HCT116 (cell line): ENCODE data around the gene FHDC1. TPM values are rescaled to one million over a fixed set of nuclear protein-coding genes. Genes with fewer than 3 reads are reported as not detected.

ENCODE experiments used
- ATAC-seq: fragments of 200-7000 bp; cut with Tn5 transposase; 2 replicates; pipeline ENCODE4 v1.9.1; 2020; ENCODE audit warnings: mild to moderate bottlenecking, moderate library complexity
- BruUV-seq: library from RNA; stranded (reverse); fragments of 400-500 nt; replicated peaks from 2 replicates; lab custom pipeline; 2021; lab: Mats Ljungman, UMichigan
- CTCF ChIA-PET: fragments of 300-600 bp; sonication (Branson Sonifier 250); formaldehyde crosslinking; loops from one replicate; lab custom pipeline; 2021; ENCODE audit warnings: antibody characterized with exemption; lab: Charles Lee
- POLR2A ChIA-PET: fragments of 300-600, 350-600 bp; sonication (Branson Sonifier 250); formaldehyde crosslinking; loops from one replicate; lab custom pipeline; 2021; ENCODE audit warnings: antibody characterized with exemption; lab: Charles Lee
- RAD21 ChIA-PET, 2 experiments: fragments of 300-600 bp; sonication (Branson Sonifier 250); formaldehyde crosslinking; loops; one replicate each; lab custom pipeline; 2023; ENCODE audit warnings: low total read pairs in 2 of 2; ENCODE audit not compliant: uncharacterized antibody in 2 of 2, unreplicated experiment in 2 of 2, low non-redundant PET in 1 of 2; lab: Charles Lee
- DNase-seq: peaks from one replicate; pipeline ENCODE4 v3.0.0-alpha.2; 2010; ENCODE audit warnings: low read depth, low spot score
- H2AFZ ChIP-seq: fragments of 200-600 bp; shearing (Covaris generic), sonication (generic); 2 replicates; pipeline ENCODE4 v1.6.1; 2017; ENCODE audit warnings: low read depth, mixed run types, mixed read lengths, antibody characterized with exemption, low read length; ENCODE audit not compliant: poor library complexity, severe bottlenecking
- H3K27ac ChIP-seq: 2 replicates; pipeline ENCODE4 v1.5.1; 2012; ENCODE audit warnings: low read depth, low read length
- H3K27me3 ChIP-seq: fragments of 200-600 bp; sonication (generic); 2 replicates; pipeline ENCODE4 v1.6.1; 2016; ENCODE audit warnings: mixed run types, low read length, mixed read lengths; ENCODE audit not compliant: insufficient read depth
- H3K36me3 ChIP-seq, 2 experiments: fragments of 200-500 bp in 1 of 2; fragments of 200-600 bp in 1 of 2; sonication (Bioruptor generic) in 1 of 2; sonication (generic) in 1 of 2; 2 replicates each; pipeline versions ENCODE4 v1.5.1 to v1.6.1; 2014 to 2016; ENCODE audit warnings: low read length in 2 of 2, inconsistent platforms in 1 of 2, mixed read lengths in 1 of 2, mixed run types in 1 of 2; ENCODE audit not compliant: insufficient read depth in 2 of 2, control insufficient read depth in 1 of 2
- H3K4me1 ChIP-seq, 2 experiments: fragments of 200-600 bp in 1 of 2; sonication (generic) in 1 of 2; 2 replicates each; pipeline versions ENCODE4 v1.5.1 to v1.6.1; 2012 to 2017; ENCODE audit warnings: low read length in 2 of 2, inconsistent platforms in 1 of 2, mild to moderate bottlenecking in 1 of 2, mixed read lengths in 1 of 2, mixed run types in 1 of 2, moderate library complexity in 1 of 2; ENCODE audit not compliant: insufficient read depth in 2 of 2, control insufficient read depth in 1 of 2
- H3K4me2 ChIP-seq: fragments of 200-600 bp; sonication (generic); 2 replicates; pipeline ENCODE4 v1.6.1; 2017; ENCODE audit warnings: mixed run types, low read length, mixed read lengths
- H3K4me3 ChIP-seq, 2 experiments: fragments of 200-600 bp in 1 of 2; sonication (generic) in 1 of 2; replicated peaks in 1 of 2; 2 replicates each; pipeline ENCODE4 v1.5.1; 2011 to 2016; ENCODE audit warnings: low read length in 2 of 2, control low read depth in 1 of 2, low read depth in 1 of 2, mild to moderate bottlenecking in 1 of 2, mixed read lengths in 1 of 2, mixed run types in 1 of 2
- H3K79me2 ChIP-seq: fragments of 200-600 bp; sonication (generic); 2 replicates; pipeline ENCODE4 v1.6.1; 2017; ENCODE audit warnings: mild to moderate bottlenecking, mixed run types, low read length, moderate library complexity, mixed read lengths; ENCODE audit not compliant: insufficient read depth
- H3K9ac ChIP-seq: fragments of 200-600 bp; sonication (generic); 2 replicates; pipeline ENCODE4 v1.6.1; 2016; ENCODE audit warnings: low read length, mixed read lengths
- H3K9me2 ChIP-seq: fragments of 200-600 bp; sonication (generic), shearing (Covaris generic); 2 replicates; pipeline ENCODE4 v1.6.1; 2017; ENCODE audit warnings: mixed run types, mild to moderate bottlenecking, moderate library complexity; ENCODE audit not compliant: insufficient read depth
- H3K9me3 ChIP-seq, 2 experiments: fragments of 200-500 bp in 1 of 2; fragments of 200-600 bp in 1 of 2; sonication (Bioruptor generic) in 1 of 2; sonication (generic) in 1 of 2; 2 replicates each; pipeline ENCODE4 v1.6.1; 2014 to 2017; ENCODE audit warnings: low read length in 2 of 2, mixed read lengths in 2 of 2, inconsistent platforms in 1 of 2, low read depth in 1 of 2, mild to moderate bottlenecking in 1 of 2, mixed run types in 1 of 2, moderate library complexity in 1 of 2; ENCODE audit not compliant: control insufficient read depth in 1 of 2, insufficient read depth in 1 of 2
- H4K20me1 ChIP-seq: fragments of 200-600 bp; sonication (generic), shearing (Covaris generic); 2 replicates; pipeline ENCODE4 v1.6.1; 2017; ENCODE audit warnings: mixed run types, mild to moderate bottlenecking, moderate library complexity; ENCODE audit not compliant: insufficient read depth
- ATF3 ChIP-seq: IDR thresholded peaks from 2 replicates; pipeline ENCODE4 v1.6.1; 2012
- CBX3 ChIP-seq: IDR thresholded peaks from 2 replicates; pipeline ENCODE4 v1.6.1; 2012; ENCODE audit warnings: low read depth
- CEBPB ChIP-seq: IDR thresholded peaks from 2 replicates; pipeline ENCODE4 v1.6.1; 2012; ENCODE audit warnings: low read depth
- ELF1 ChIP-seq: IDR thresholded peaks from 2 replicates; pipeline ENCODE4 v1.6.1; 2012; ENCODE audit warnings: low read depth, borderline replicate concordance
- EZH2 ChIP-seq: fragments of 200-600 bp; sonication (generic); IDR thresholded peaks from 2 replicates; pipeline ENCODE4 v1.6.1; 2017; ENCODE audit warnings: antibody characterized with exemption, mixed run types
- EZH2phosphoT487 ChIP-seq: fragments of 200-600 bp; IDR thresholded peaks from 2 replicates; pipeline ENCODE4 v1.6.1; 2018; ENCODE audit warnings: antibody characterized with exemption, borderline replicate concordance
- POLR2AphosphoS5 ChIP-seq: IDR thresholded peaks from 2 replicates; pipeline ENCODE4 v1.6.1; 2011; ENCODE audit warnings: mild to moderate bottlenecking, low read depth, low read length, moderate library complexity
- RAD21 ChIP-seq: IDR thresholded peaks from 2 replicates; pipeline ENCODE4 v1.6.1; 2012; ENCODE audit warnings: low read depth, mild to moderate bottlenecking
- SIN3A ChIP-seq: IDR thresholded peaks from 2 replicates; pipeline ENCODE4 v1.6.1; 2012; ENCODE audit warnings: low read depth
- SP1 ChIP-seq: IDR thresholded peaks from 2 replicates; pipeline ENCODE4 v1.6.1; 2012; ENCODE audit warnings: low read depth
- intact Hi-C: fragments of 100-400 bp; cut with micrococcal nuclease; formaldehyde crosslinking; loops from 2 replicates; pipeline ENCODE4 v1.10.0; 2022
- total RNA-seq: library from RNA; stranded (reverse); gene quantifications from one replicate; pipeline ENCODE4 v1.2.1, GENCODE V29; 2021; ENCODE audit not compliant: unreplicated experiment
- TF ChIP-seq, protein P1 (sequence below): IDR thresholded peaks from 2 replicates; pipeline ENCODE4 v1.6.1; 2012; ENCODE audit warnings: low read depth

Gene FHDC1
- total RNA-seq, 1 experiment from 2014 or later = 1.8 TPM

GRCh38 chr4:152928286-152928685, 7.8 kb upstream of the FHDC1 start (continued):
- no peak for TF ChIP-seq ATF3
- no peak for TF ChIP-seq CBX3
- TF ChIP-seq EZH2 = no peak
- no peak for TF ChIP-seq ELF1
- TF ChIP-seq SIN3A = no peak

- ChIA-PET POLR2A (no interaction called here), RAD21 (no interaction called here), CTCF (no interaction called here)
- TF ChIP-seq EZH2phosphoT487 (no peak), SP1 (no peak), POLR2AphosphoS5 (no peak), CEBPB (no peak), RAD21 (no peak)
- TF ChIP-seq, protein P1, sequence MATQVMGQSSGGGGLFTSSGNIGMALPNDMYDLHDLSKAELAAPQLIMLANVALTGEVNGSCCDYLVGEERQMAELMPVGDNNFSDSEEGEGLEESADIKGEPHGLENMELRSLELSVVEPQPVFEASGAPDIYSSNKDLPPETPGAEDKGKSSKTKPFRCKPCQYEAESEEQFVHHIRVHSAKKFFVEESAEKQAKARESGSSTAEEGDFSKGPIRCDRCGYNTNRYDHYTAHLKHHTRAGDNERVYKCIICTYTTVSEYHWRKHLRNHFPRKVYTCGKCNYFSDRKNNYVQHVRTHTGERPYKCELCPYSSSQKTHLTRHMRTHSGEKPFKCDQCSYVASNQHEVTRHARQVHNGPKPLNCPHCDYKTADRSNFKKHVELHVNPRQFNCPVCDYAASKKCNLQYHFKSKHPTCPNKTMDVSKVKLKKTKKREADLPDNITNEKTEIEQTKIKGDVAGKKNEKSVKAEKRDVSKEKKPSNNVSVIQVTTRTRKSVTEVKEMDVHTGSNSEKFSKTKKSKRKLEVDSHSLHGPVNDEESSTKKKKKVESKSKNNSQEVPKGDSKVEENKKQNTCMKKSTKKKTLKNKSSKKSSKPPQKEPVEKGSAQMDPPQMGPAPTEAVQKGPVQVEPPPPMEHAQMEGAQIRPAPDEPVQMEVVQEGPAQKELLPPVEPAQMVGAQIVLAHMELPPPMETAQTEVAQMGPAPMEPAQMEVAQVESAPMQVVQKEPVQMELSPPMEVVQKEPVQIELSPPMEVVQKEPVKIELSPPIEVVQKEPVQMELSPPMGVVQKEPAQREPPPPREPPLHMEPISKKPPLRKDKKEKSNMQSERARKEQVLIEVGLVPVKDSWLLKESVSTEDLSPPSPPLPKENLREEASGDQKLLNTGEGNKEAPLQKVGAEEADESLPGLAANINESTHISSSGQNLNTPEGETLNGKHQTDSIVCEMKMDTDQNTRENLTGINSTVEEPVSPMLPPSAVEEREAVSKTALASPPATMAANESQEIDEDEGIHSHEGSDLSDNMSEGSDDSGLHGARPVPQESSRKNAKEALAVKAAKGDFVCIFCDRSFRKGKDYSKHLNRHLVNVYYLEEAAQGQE = no peak
- no peak overlapping the region for H3K4me3 ChIP-seq
- H3K9ac ChIP-seq = no peak overlapping the region
- H3K4me1 ChIP-seq = peaks cover 2 to 5% of the 10 kb centered on the region in 2 experiments; a peak in 3 of 4 replicates
- H3K79me2 ChIP-seq = no peaks in the 10 kb centered on the region
- no peaks in the 10 kb centered on the region for H3K27me3 ChIP-seq
- ATAC-seq = no peak
- no peaks in the 10 kb centered on the region for H3K9me3 ChIP-seq
- no peaks in the 10 kb centered on the region for H3K9me2 ChIP-seq
- intact Hi-C loops = no loop called here
- DNase-seq = no peak
- no peak overlapping the region for H3K27ac ChIP-seq
- no TSS peak for BruUV-seq
- no peak overlapping the region for H3K4me2 ChIP-seq
- no peaks in the 10 kb centered on the region for H4K20me1 ChIP-seq
- H2AFZ ChIP-seq = no peak overlapping the region
- no peaks in the 10 kb centered on the region for H3K36me3 ChIP-seq
Measured at GRCh38 chr4:152929888-152930287, 6.2 kb upstream of the FHDC1 start.
